CMK (cell line): ENCODE measurements around the gene SPRR1A.
"Not testable (repeated sequence)": the region's sequence is repeated elsewhere in the genome, so short reads cannot be mapped to it uniquely, and the experiment has no call there.

Source experiments
- DNase-seq: peaks from one replicate; pipeline ENCODE4 v3.0.0-alpha.2; 2010; ENCODE audit warnings: low read depth

Gene SPRR1A

GRCh38 chr1:152972196-152972886 lies 11.5 kb upstream of the SPRR1A start:
- no peak for DNase-seq

GRCh38 chr1:152976688-152977087 lies 7.2 kb upstream of the SPRR1A start:
- DNase-seq = no peak

- DNase-seq = no peak
These were observed 6.3 kb upstream of the SPRR1A start for GRCh38 chr1:152977614-152978013.

GRCh38 chr1:152980676-152981075 lies 3.2 kb upstream of the SPRR1A start:
- DNase-seq = no peak

- no peak for DNase-seq
These were observed 2.6 kb upstream of the SPRR1A start for GRCh38 chr1:152981146-152981871.

GRCh38 chr1:152982076-152982475 lies 1.8 kb upstream of the SPRR1A start:
- DNase-seq = no peak

GRCh38 chr1:152983234-152983633 lies 647 bp upstream of the SPRR1A start:
- DNase-seq = no peak

GRCh38 chr1:152986578-152986977 lies 2.7 kb downstream of the SPRR1A start:
- DNase-seq = no peak

- DNase-seq = no peak
These were observed 9.3 kb downstream of the SPRR1A start for GRCh38 chr1:152993186-152993585.

GRCh38 chr1:152995842-152996241 lies 12.0 kb downstream of the SPRR1A start:
- no peak for DNase-seq

GRCh38 chr1:152996633-152997400 lies 12.9 kb downstream of the SPRR1A start:
- DNase-seq = no peak

GRCh38 chr1:152997901-152998300 lies 14.0 kb downstream of the SPRR1A start:
- no peak for DNase-seq

GRCh38 chr1:152998476-152998875 lies 14.6 kb downstream of the SPRR1A start:
- DNase-seq = no peak

- DNase-seq = no peak
These were observed 15.9 kb downstream of the SPRR1A start for GRCh38 chr1:152999818-153000217.

GRCh38 chr1:153000294-153000693 lies 16.4 kb downstream of the SPRR1A start:
- no peak for DNase-seq

- no peak for DNase-seq
These were observed 17.5 kb downstream of the SPRR1A start, which contains the start of gene SPRR3 for GRCh38 chr1:153001382-153001781. Gene SPRR3, plus strand, starts transcription at chr1:153001749. Its CDS starts 1,272 bp downstream, at chr1:153003021.

GRCh38 chr1:153011235-153011758 lies 27.4 kb downstream of the SPRR1A start:
- DNase-seq = not testable (repeated sequence)

GRCh38 chr1:153021829-153022228 lies 37.9 kb downstream of the SPRR1A start:
- DNase-seq = not testable (repeated sequence)

GRCh38 chr1:153022340-153022739 lies 38.5 kb downstream of the SPRR1A start:
- DNase-seq = not testable (repeated sequence)

- no peak for DNase-seq
These were observed 39.2 kb downstream of the SPRR1A start for GRCh38 chr1:153023109-153023508.

GRCh38 chr1:153024413-153024812 lies 40.5 kb downstream of the SPRR1A start:
- DNase-seq = no peak

- DNase-seq = no peak
These were observed 41.9 kb downstream of the SPRR1A start for GRCh38 chr1:153025797-153026196.
